SK-N-SH (cell line): ENCODE data around the gene SLC7A8. TPM values are rescaled to one million over a fixed set of nuclear protein-coding genes. Genes with fewer than 3 reads are reported as not detected.

Experiments
- CTCF ChIA-PET: fragments of 300-600, 350-600 bp; formaldehyde crosslinking; extraction: SDS; loops from one replicate; lab custom pipeline; 2021; lab: Yijun Ruan, JAX
- POLR2A ChIA-PET: fragments of 350-600 bp; sonication (Branson Sonifier 250); formaldehyde crosslinking; extraction: SDS; loops from one replicate; lab custom pipeline; 2020; ENCODE audit warnings: antibody characterized with exemption, inconsistent platforms; lab: Yijun Ruan, JAX
- DNase-seq: peaks from one replicate; pipeline ENCODE4 v3.0.0; 2012
- H2AFZ ChIP-seq: fragments of 200-600 bp; sonication (generic); 2 replicates; pipeline ENCODE4 v1.8.1; 2016; ENCODE audit warnings: antibody characterized with exemption, mild to moderate bottlenecking, low read depth
- H3F3A ChIP-seq: fragments of 200-600 bp; sonication (generic); replicated peaks from 2 replicates; pipeline ENCODE3; 2016; ENCODE audit warnings: antibody characterized with exemption, mild to moderate bottlenecking; ENCODE audit not compliant: insufficient read depth
- H3K27ac ChIP-seq, 2 experiments: fragments of 200-500 bp in 1 of 2; fragments of 200-600 bp in 1 of 2; sonication (Bioruptor generic) in 1 of 2; sonication (generic), shearing (Covaris generic) in 1 of 2; 2 replicates each; pipeline versions ENCODE4 v1.5.1 to v1.6.1; 2014 to 2016; ENCODE audit warnings: low read depth in 2 of 2, inconsistent platforms in 1 of 2, low read length in 1 of 2, mild to moderate bottlenecking in 1 of 2, mixed read lengths in 1 of 2
- H3K27me3 ChIP-seq: fragments of 200-600 bp; sonication (generic), shearing (Covaris generic); 2 replicates; pipeline ENCODE4 v1.6.1; 2016; ENCODE audit warnings: mixed run types; ENCODE audit not compliant: insufficient read depth
- H3K36me3 ChIP-seq, 2 experiments: fragments of 200-500 bp in 1 of 2; fragments of 200-600 bp in 1 of 2; sonication (Bioruptor generic) in 1 of 2; sonication (generic) in 1 of 2; replicated peaks in 1 of 2; 2 replicates each; pipeline versions ENCODE3 to v1.5.1; 2014 to 2016; ENCODE audit warnings: low read length in 1 of 2, mild to moderate bottlenecking in 1 of 2; ENCODE audit not compliant: insufficient read depth in 2 of 2, control insufficient read depth in 1 of 2
- H3K4me1 ChIP-seq, 2 experiments: fragments of 200-500 bp in 1 of 2; fragments of 200-600 bp in 1 of 2; sonication (Bioruptor generic) in 1 of 2; sonication (generic), shearing (Covaris generic) in 1 of 2; 2 replicates each; pipeline versions ENCODE4 v1.5.1 to v1.6.1; 2014 to 2016; ENCODE audit warnings: low read depth in 1 of 2, low read length in 1 of 2, mixed run types in 1 of 2; ENCODE audit not compliant: insufficient read depth in 2 of 2, control insufficient read depth in 1 of 2
- H3K4me2 ChIP-seq: fragments of 200-600 bp; sonication (generic), shearing (Covaris generic); 2 replicates; pipeline ENCODE4 v1.6.1; 2017; ENCODE audit warnings: mixed run types
- H3K4me3 ChIP-seq, 2 experiments: fragments of 200-500 bp in 1 of 2; fragments of 200-600 bp in 1 of 2; sonication (Bioruptor generic) in 1 of 2; sonication (generic), shearing (Covaris generic) in 1 of 2; 2 replicates each; pipeline versions ENCODE4 v1.5.1 to v1.8.1; 2014 to 2016; ENCODE audit warnings: low read depth in 2 of 2, inconsistent platforms in 1 of 2, low read length in 1 of 2, mild to moderate bottlenecking in 1 of 2, mixed read lengths in 1 of 2, moderate library complexity in 1 of 2
- H3K79me2 ChIP-seq: fragments of 200-600 bp; sonication (generic); 2 replicates; pipeline ENCODE4 v1.8.1; 2017; ENCODE audit warnings: mild to moderate bottlenecking; ENCODE audit not compliant: insufficient read depth
- H3K9ac ChIP-seq: fragments of 200-600 bp; sonication (generic); 2 replicates; pipeline ENCODE4 v1.6.1; 2017; ENCODE audit warnings: mixed run types
- H3K9me2 ChIP-seq: fragments of 200-600 bp; sonication (generic); 2 replicates; pipeline ENCODE4 v1.6.1; 2017; ENCODE audit warnings: mixed run types
- H3K9me3 ChIP-seq: fragments of 200-600 bp; sonication (generic); 2 replicates; pipeline ENCODE4 v1.6.1; 2017; ENCODE audit warnings: mixed run types, mild to moderate bottlenecking, moderate library complexity
- H4K20me1 ChIP-seq: fragments of 200-600 bp; sonication (generic); 2 replicates; pipeline ENCODE4 v1.6.1; 2017; ENCODE audit warnings: mild to moderate bottlenecking, mixed run types; ENCODE audit not compliant: insufficient read depth
- ELF1 ChIP-seq: IDR thresholded peaks from 2 replicates; pipeline ENCODE4 v1.4.0; 2012
- NFIC ChIP-seq: IDR thresholded peaks from 2 replicates; pipeline ENCODE4 v1.4.0; 2012; ENCODE audit warnings: borderline replicate concordance
- NRF1 ChIP-seq: IDR thresholded peaks from 2 replicates; pipeline ENCODE4 v1.6.1; 2012; ENCODE audit warnings: low read depth, mild to moderate bottlenecking, low read length
- POLR2AphosphoS5 ChIP-seq: IDR thresholded peaks from 2 replicates; pipeline ENCODE4 v1.6.1; 2012; ENCODE audit warnings: low read depth, low read length
- RFX5 ChIP-seq: IDR thresholded peaks from 2 replicates; pipeline ENCODE4 v1.6.1; 2012; ENCODE audit warnings: mild to moderate bottlenecking, improper control_type of control experiment, low read length
- SIN3A ChIP-seq: IDR thresholded peaks from 2 replicates; pipeline ENCODE4 v1.6.1; 2012; ENCODE audit warnings: low read depth, mild to moderate bottlenecking, low read length, moderate library complexity, borderline replicate concordance
- TAF1 ChIP-seq: IDR thresholded peaks from 2 replicates; pipeline ENCODE4 v1.6.1; 2012; ENCODE audit warnings: low read depth, mild to moderate bottlenecking, low read length, moderate library complexity, borderline replicate concordance
- TCF12 ChIP-seq: IDR thresholded peaks from 2 replicates; pipeline ENCODE4 v1.4.0; 2012
- TEAD4 ChIP-seq: IDR thresholded peaks from 2 replicates; pipeline ENCODE4 v1.4.0; 2012; ENCODE audit warnings: mild to moderate bottlenecking, borderline replicate concordance; ENCODE audit not compliant: insufficient read depth
- YY1 ChIP-seq: IDR thresholded peaks from 2 replicates; pipeline ENCODE4 v1.4.0; 2012; ENCODE audit warnings: low read depth, mild to moderate bottlenecking
- WGBS: methylation state at CpG from one replicate; pipeline ENCODE4 v1.1.6; 2017; ENCODE audit warnings: low lambda C conversion rate; 5-methylcytosine and 5-hydroxymethylcytosine counted together
- polyA plus RNA-seq, 3 experiments: library from polyadenylated mRNA; depleted of rRNA; stranded (reverse); fragments of >200 nt; gene quantifications; 2 replicates each; pipeline ENCODE4 v1.2.3, GENCODE V29; 2012
- TF ChIP-seq, protein P1 (sequence below): IDR thresholded peaks from 2 replicates; pipeline ENCODE4; 2012
- TF ChIP-seq, protein P2 (sequence below): IDR thresholded peaks from 2 replicates; pipeline ENCODE4 v1.4.0; 2012; ENCODE audit warnings: low read depth, borderline replicate concordance
- TF ChIP-seq, protein P3 (sequence below): IDR thresholded peaks from 2 replicates; pipeline ENCODE4 v1.4.0; 2012; ENCODE audit warnings: low read depth, borderline replicate concordance

SLC7A8 gene
- polyA plus RNA-seq, 1 of the 3 experiments (the other 2 are of a cell fraction), result 1.4 TPM

GRCh38 chr14:23130871-23131270 is 52.6 kb downstream of the SLC7A8 start:
- Histone ChIP-seq H3K4me2 (no peak overlapping the region), H3F3A (no peaks in the 10 kb centered on the region), H3K9me3 (no peaks in the 10 kb centered on the region), H2AFZ (no peak overlapping the region), H3K4me3 (no peak overlapping the region), H3K9me2 (no peaks in the 10 kb centered on the region), H3K27ac (no peak overlapping the region), H3K27me3 (peaks cover 6% of the 10 kb centered on the region; the same call in 1 of the 2 replicates), H3K36me3 (no peaks in the 10 kb centered on the region), H3K79me2 (no peaks in the 10 kb centered on the region), H3K4me1 (no peaks in the 10 kb centered on the region), H4K20me1 (no peaks in the 10 kb centered on the region), H3K9ac (no peak overlapping the region)
- 20% methylated on average over 3 of the region's 3 CpGs for WGBS
- TF ChIP-seq TEAD4 (no peak), TAF1 (no peak), NRF1 (no peak), YY1 (no peak), ELF1 (no peak), RFX5 (no peak), POLR2AphosphoS5 (no peak), TCF12 (no peak), SIN3A (no peak)
- TF ChIP-seq, protein P1, sequence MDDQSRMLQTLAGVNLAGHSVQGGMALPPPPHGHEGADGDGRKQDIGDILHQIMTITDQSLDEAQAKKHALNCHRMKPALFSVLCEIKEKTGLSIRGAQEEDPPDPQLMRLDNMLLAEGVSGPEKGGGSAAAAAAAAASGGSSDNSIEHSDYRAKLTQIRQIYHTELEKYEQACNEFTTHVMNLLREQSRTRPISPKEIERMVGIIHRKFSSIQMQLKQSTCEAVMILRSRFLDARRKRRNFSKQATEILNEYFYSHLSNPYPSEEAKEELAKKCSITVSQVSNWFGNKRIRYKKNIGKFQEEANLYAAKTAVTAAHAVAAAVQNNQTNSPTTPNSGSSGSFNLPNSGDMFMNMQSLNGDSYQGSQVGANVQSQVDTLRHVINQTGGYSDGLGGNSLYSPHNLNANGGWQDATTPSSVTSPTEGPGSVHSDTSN, result no peak
- TF ChIP-seq, protein P2, sequence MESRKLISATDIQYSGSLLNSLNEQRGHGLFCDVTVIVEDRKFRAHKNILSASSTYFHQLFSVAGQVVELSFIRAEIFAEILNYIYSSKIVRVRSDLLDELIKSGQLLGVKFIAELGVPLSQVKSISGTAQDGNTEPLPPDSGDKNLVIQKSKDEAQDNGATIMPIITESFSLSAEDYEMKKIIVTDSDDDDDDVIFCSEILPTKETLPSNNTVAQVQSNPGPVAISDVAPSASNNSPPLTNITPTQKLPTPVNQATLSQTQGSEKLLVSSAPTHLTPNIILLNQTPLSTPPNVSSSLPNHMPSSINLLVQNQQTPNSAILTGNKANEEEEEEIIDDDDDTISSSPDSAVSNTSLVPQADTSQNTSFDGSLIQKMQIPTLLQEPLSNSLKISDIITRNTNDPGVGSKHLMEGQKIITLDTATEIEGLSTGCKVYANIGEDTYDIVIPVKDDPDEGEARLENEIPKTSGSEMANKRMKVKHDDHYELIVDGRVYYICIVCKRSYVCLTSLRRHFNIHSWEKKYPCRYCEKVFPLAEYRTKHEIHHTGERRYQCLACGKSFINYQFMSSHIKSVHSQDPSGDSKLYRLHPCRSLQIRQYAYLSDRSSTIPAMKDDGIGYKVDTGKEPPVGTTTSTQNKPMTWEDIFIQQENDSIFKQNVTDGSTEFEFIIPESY, result no peak
- POLR2A ChIA-PET, result no interaction called here
- DNase-seq, result no peak
- CTCF ChIA-PET, result interaction anchor here (1.9 to 2.7 kb wide), 2 partner anchors 10 to 56 kb away, joined by 10 to 26 read pairs; no protein-coding TSS in a partner anchor

GRCh38 chr14:23129759-23130316 is 53.6 kb downstream of the SLC7A8 start:
- H3K9ac ChIP-seq, result no peak overlapping the region
- POLR2A ChIA-PET, result no interaction called here
- H3K79me2 ChIP-seq, result no peaks in the 10 kb centered on the region
- TF ChIP-seq, protein P3, sequence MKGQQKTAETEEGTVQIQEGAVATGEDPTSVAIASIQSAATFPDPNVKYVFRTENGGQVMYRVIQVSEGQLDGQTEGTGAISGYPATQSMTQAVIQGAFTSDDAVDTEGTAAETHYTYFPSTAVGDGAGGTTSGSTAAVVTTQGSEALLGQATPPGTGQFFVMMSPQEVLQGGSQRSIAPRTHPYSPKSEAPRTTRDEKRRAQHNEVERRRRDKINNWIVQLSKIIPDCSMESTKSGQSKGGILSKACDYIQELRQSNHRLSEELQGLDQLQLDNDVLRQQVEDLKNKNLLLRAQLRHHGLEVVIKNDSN, result no peak
- TF ChIP-seq ELF1 (no peak), NFIC (no peak)
- peak overlapping the region; percentile 20; the same call in 1 of the 2 replicates for H2AFZ ChIP-seq
- no peak overlapping the region for H3K4me3 ChIP-seq
- H3K9me2 ChIP-seq, result no peaks in the 10 kb centered on the region
- H3K9me3 ChIP-seq, result no peaks in the 10 kb centered on the region
- H4K20me1 ChIP-seq, result no peaks in the 10 kb centered on the region
- WGBS, result 30% methylated on average over 7 of the region's 7 CpGs
- no peaks in the 10 kb centered on the region for H3K36me3 ChIP-seq
- no peak overlapping the region for H3K27ac ChIP-seq
- CTCF ChIA-PET, result interaction anchor here (0.5 to 2.7 kb wide), 5 partner anchors 9 to 277 kb away, joined by 3 to 26 read pairs (median 4); no protein-coding TSS in a partner anchor
- H3K4me1 ChIP-seq, result no peaks in the 10 kb centered on the region
- H3K4me2 ChIP-seq, result no peak overlapping the region
- H3F3A ChIP-seq, result no peaks in the 10 kb centered on the region
- H3K27me3 ChIP-seq, result peaks cover 6% of the 10 kb centered on the region; the same call in 1 of the 2 replicates
- no peak for DNase-seq
